Lung (tissue), 12 donors: Measurements from ENCODE around the gene OPCML. TPM values are rescaled to one million over a fixed set of nuclear protein-coding genes. Genes with fewer than 3 reads are reported as not detected.

ENCODE experiments used
- ATAC-seq: fragments of 200-7000 bp; cut with Tn5 transposase; one replicate; pipeline ENCODE4 v1.9.1; 2020; ENCODE audit warnings: moderate number of reproducible peaks; ENCODE audit not compliant: insufficient read depth, low FRiP score
- DNase-seq, 3 donors: peaks; one replicate each; pipeline ENCODE4 v3.0.0-alpha.2; 2013 to 2017
- H3K27ac ChIP-seq, 2 donors: one replicate each; pipeline ENCODE4 v1.5.1; 2013; ENCODE audit warnings: mild to moderate bottlenecking in 2 of 2, moderate library complexity in 2 of 2, control low read depth in 1 of 2, inconsistent platforms in 1 of 2, low read depth in 1 of 2, low read length in 1 of 2
- H3K27me3 ChIP-seq, 3 donors: one replicate each; pipeline ENCODE4 v1.5.1; 2013; ENCODE audit warnings: low read length in 2 of 3; ENCODE audit not compliant: control insufficient read depth in 3 of 3, insufficient read depth in 3 of 3
- H3K36me3 ChIP-seq, 4 donors: one replicate each; pipeline ENCODE4 v1.5.1; 2013; ENCODE audit warnings: low read length in 4 of 4, mild to moderate bottlenecking in 1 of 4, moderate library complexity in 1 of 4; ENCODE audit not compliant: control insufficient read depth in 4 of 4, insufficient read depth in 4 of 4
- H3K4me1 ChIP-seq, 5 donors: one replicate each; pipeline ENCODE4 v1.5.1; 2013; ENCODE audit warnings: low read length in 5 of 5, mild to moderate bottlenecking in 2 of 5, moderate library complexity in 1 of 5; ENCODE audit not compliant: control insufficient read depth in 5 of 5, insufficient read depth in 5 of 5
- H3K4me3 ChIP-seq: one replicate; pipeline ENCODE4 v1.5.1; 2013; ENCODE audit warnings: mild to moderate bottlenecking, control low read depth, moderate library complexity
- H3K9ac ChIP-seq, 2 donors: one replicate each; pipeline ENCODE4 v1.5.1; 2013; ENCODE audit warnings: low read length in 2 of 2, control low read depth in 1 of 2; ENCODE audit not compliant: insufficient read depth in 1 of 2
- H3K9me3 ChIP-seq, 4 donors: one replicate each; pipeline ENCODE4 v1.5.1; 2013; ENCODE audit warnings: low read length in 3 of 4, mild to moderate bottlenecking in 1 of 4, moderate library complexity in 1 of 4; ENCODE audit not compliant: control insufficient read depth in 4 of 4, insufficient read depth in 3 of 4
- WGBS, 2 donors: extraction: QIAGEN DNeasy Blood & Tissue Kit; methylation state at CpG; one replicate each; pipeline ENCODE4 v1.1.7; 2013; 5-methylcytosine and 5-hydroxymethylcytosine counted together
- polyA plus RNA-seq, 2 donors: library from polyadenylated mRNA; stranded (reverse); fragments of 200-250 nt; gene quantifications; one replicate each; pipeline ENCODE4 v1.2.1, GENCODE V29; 2013
- total RNA-seq, 2 donors: library from RNA; depleted of rRNA in 1 of 2; stranded (reverse); fragments of >200 nt in 1 of 2; gene quantifications; one replicate each; pipeline ENCODE4 v1.2.1, GENCODE V29; 2014 to 2021
- TF ChIP-seq, protein P1 (sequence below): IDR thresholded peaks from 2 replicates; pipeline ENCODE4 v1.5.1; 2012; ENCODE audit warnings: mild to moderate bottlenecking; ENCODE audit errors: control extremely low read depth, extremely low read depth
- donor health status: control.
- donor health status: control.
- donor health status: Bipolar disorder and iron deficiency.
- donor health status: healthy.
- donor health status: DM: yes; HTN: yes; CAD: no.

The OPCML gene
- total and polyA plus RNA-seq, 4 donors: 0.49 to 0.74 TPM; not detected in 2

GRCh38 chr11:133049244-133050019 lies 482.9 kb downstream of the OPCML start:
- Histone ChIP-seq H3K9me3 (peaks cover 0 to 1% (median 0%) of the 10 kb centered on the region in 4 donors), H3K27ac (no peak overlapping the region), H3K9ac (no peak overlapping the region), H3K27me3 (peaks cover 0 to 57% (median 44%) of the 10 kb centered on the region in 3 donors), H3K36me3 (no peaks in the 10 kb centered on the region), H3K4me3 (no peak overlapping the region), H3K4me1 (peaks cover 0 to 7% (median 0%) of the 10 kb centered on the region in 5 donors)
- ATAC-seq: no peak
- 48 to 57% methylated on average over 11 of the region's 11 CpGs for WGBS, 2 donors
- TF ChIP-seq, protein P1, sequence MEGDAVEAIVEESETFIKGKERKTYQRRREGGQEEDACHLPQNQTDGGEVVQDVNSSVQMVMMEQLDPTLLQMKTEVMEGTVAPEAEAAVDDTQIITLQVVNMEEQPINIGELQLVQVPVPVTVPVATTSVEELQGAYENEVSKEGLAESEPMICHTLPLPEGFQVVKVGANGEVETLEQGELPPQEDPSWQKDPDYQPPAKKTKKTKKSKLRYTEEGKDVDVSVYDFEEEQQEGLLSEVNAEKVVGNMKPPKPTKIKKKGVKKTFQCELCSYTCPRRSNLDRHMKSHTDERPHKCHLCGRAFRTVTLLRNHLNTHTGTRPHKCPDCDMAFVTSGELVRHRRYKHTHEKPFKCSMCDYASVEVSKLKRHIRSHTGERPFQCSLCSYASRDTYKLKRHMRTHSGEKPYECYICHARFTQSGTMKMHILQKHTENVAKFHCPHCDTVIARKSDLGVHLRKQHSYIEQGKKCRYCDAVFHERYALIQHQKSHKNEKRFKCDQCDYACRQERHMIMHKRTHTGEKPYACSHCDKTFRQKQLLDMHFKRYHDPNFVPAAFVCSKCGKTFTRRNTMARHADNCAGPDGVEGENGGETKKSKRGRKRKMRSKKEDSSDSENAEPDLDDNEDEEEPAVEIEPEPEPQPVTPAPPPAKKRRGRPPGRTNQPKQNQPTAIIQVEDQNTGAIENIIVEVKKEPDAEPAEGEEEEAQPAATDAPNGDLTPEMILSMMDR: no peak
- DNase-seq: no peak

DNA sequence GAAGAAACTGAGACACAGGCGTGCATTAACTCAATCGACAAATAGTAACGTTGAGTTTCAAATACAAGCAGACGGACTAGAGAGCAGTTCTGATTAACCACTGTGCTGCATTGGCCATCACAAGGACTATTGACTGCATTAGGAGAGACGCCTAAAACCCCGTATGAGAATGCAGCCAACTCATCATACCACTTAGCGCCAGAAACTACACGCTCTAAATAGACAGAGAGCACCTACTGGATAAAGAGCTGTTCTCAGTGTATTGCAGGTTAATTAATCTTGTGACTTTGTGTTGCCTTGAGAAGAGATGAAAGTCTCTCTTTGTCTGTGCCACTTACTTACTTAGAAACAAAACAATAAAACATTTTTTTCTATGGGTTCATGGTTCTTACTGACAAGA lies 484.0 kb downstream of the OPCML start:
- Histone ChIP-seq H3K27me3 (peaks cover 0 to 64% (median 54%) of the 10 kb centered on the region in 3 donors), H3K4me1 (peaks cover 0 to 3% (median 0%) of the 10 kb centered on the region in 5 donors), H3K4me3 (no peak overlapping the region), H3K9me3 (no peaks in the 10 kb centered on the region), H3K9ac (no peak overlapping the region), H3K36me3 (no peaks in the 10 kb centered on the region), H3K27ac (no peak overlapping the region)
- TF ChIP-seq, protein P1: no peak
- ATAC-seq (no peak), DNase-seq (no peak)
- WGBS, 2 donors: 82 to 90% methylated on average over 8 of the region's 8 CpGs

GRCh38 chr11:133047771-133048115 lies 484.6 kb downstream of the OPCML start:
- TF ChIP-seq, protein P1: no peak
- Histone ChIP-seq H3K9me3 (no peaks in the 10 kb centered on the region), H3K9ac (no peak overlapping the region), H3K4me3 (no peak overlapping the region), H3K4me1 (peaks cover 0 to 3% (median 0%) of the 10 kb centered on the region in 5 donors), H3K36me3 (no peaks in the 10 kb centered on the region), H3K27ac (no peak overlapping the region), H3K27me3 (peaks cover 0 to 64% (median 59%) of the 10 kb centered on the region in 3 donors)
- ATAC-seq (no peak), DNase-seq (no peak)
- WGBS, 2 donors: 55 to 71% methylated on average over 5 of the region's 5 CpGs
